ENCODE measurements around the gene SEMA4D. TPM values are rescaled to one million over a fixed set of nuclear protein-coding genes. Genes with fewer than 3 reads are reported as not detected.

Gene SEMA4D
- total and polyA plus RNA-seq, 12 donors: 2.3 to 51.0 (median 20.2) TPM

GRCh38 chr9:89420397-89421178 lies 77.3 kb downstream of the SEMA4D start:
- WGBS, 2 donors: 86 to 87% methylated on average over 9 of the region's 9 CpGs
- Histone ChIP-seq H3K27me3 (no peaks in the 10 kb centered on the region), H3K4me3 (no peak overlapping the region), H3K9me3 (peaks cover 0 to 7% (median 0%) of the 10 kb centered on the region in 11 donors), H3K36me3 (peaks cover 0 to under 1% (median 0%) of the 10 kb centered on the region in 9 donors), H3K4me1 (peaks cover 0 to 75% (median 0%) of the 10 kb centered on the region in 9 donors), H3K27ac (peak overlapping the region in 1 of 10 donors; percentile 57)
- DNase-seq: no peak
- intact Hi-C loops (cut with DNase I): no loop called here
- no peak for ATAC-seq
- TF ChIP-seq CTCF (IDR thresholded peaks at IDR 0.05): no peak

GRCh38 chr9:89419978-89420394 lies 77.9 kb downstream of the SEMA4D start:
- no peak for TF ChIP-seq CTCF (IDR thresholded peaks at IDR 0.05)
- ATAC-seq (no peak), DNase-seq (no peak)
- Histone ChIP-seq H3K4me1 (peaks cover 0 to 68% (median 0%) of the 10 kb centered on the region in 9 donors), H3K9me3 (peaks cover 0 to 7% (median 0%) of the 10 kb centered on the region in 11 donors), H3K27ac (peak overlapping the region in 1 of 10 donors; percentile 57), H3K27me3 (no peaks in the 10 kb centered on the region), H3K36me3 (peaks cover 0 to 3% (median 0%) of the 10 kb centered on the region in 9 donors), H3K4me3 (no peak overlapping the region)
- 70 to 72% methylated on average over 6 of the region's 6 CpGs for WGBS, 2 donors
- intact Hi-C loops (cut with DNase I): no loop called here

GRCh38 chr9:89418882-89419640 lies 78.9 kb downstream of the SEMA4D start:
- Histone ChIP-seq H3K27ac (peak overlapping the region in 1 of 10 donors; percentile 57), H3K4me3 (peak overlapping the region in 1 of 10 donors; percentile 16), H3K4me1 (peaks cover 0 to 68% (median 5%) of the 10 kb centered on the region in 9 donors), H3K9me3 (peaks cover 0 to 7% (median 0%) of the 10 kb centered on the region in 11 donors), H3K27me3 (no peaks in the 10 kb centered on the region), H3K36me3 (peaks cover 0 to 7% (median 0%) of the 10 kb centered on the region in 9 donors)
- intact Hi-C loops (cut with DNase I): no loop called here
- no peak for TF ChIP-seq CTCF (IDR thresholded peaks at IDR 0.05)
- 75 to 78% methylated on average over 19 to 21 of the region's 21 CpGs for WGBS, 2 donors
- DNase-seq (no peak), ATAC-seq (no peak)

GRCh38 chr9:89418474-89418845 lies 79.5 kb downstream of the SEMA4D start:
- WGBS, 2 donors: 63 to 72% methylated on average over 9 of the region's 9 CpGs
- intact Hi-C loops (cut with DNase I): no loop called here
- Histone ChIP-seq H3K9me3 (peaks cover 0 to 7% (median 0%) of the 10 kb centered on the region in 11 donors), H3K36me3 (peaks cover 0 to 13% (median 0%) of the 10 kb centered on the region in 9 donors), H3K4me3 (peak overlapping the region in 1 of 10 donors; percentile 16), H3K27ac (peak overlapping the region in 1 of 10 donors; percentile 57), H3K4me1 (peaks cover 0 to 71% (median 5%) of the 10 kb centered on the region in 9 donors), H3K27me3 (no peaks in the 10 kb centered on the region)
- TF ChIP-seq CTCF (IDR thresholded peaks at IDR 0.05): no peak
- ATAC-seq: no peak
- no peak for DNase-seq

Data from heart right ventricle (tissue), 16 donors.